Measurements from ENCODE around the gene DSG1. TPM values are rescaled to one million over a fixed set of nuclear protein-coding genes. Genes with fewer than 3 reads are reported as not detected.

DSG1 gene
- total and polyA plus RNA-seq, 2 of the 13 experiments (the other 11 are each of a cell fraction or from before 2014, with no cell fraction given) = 0.04 TPM; not detected in 1

DNA sequence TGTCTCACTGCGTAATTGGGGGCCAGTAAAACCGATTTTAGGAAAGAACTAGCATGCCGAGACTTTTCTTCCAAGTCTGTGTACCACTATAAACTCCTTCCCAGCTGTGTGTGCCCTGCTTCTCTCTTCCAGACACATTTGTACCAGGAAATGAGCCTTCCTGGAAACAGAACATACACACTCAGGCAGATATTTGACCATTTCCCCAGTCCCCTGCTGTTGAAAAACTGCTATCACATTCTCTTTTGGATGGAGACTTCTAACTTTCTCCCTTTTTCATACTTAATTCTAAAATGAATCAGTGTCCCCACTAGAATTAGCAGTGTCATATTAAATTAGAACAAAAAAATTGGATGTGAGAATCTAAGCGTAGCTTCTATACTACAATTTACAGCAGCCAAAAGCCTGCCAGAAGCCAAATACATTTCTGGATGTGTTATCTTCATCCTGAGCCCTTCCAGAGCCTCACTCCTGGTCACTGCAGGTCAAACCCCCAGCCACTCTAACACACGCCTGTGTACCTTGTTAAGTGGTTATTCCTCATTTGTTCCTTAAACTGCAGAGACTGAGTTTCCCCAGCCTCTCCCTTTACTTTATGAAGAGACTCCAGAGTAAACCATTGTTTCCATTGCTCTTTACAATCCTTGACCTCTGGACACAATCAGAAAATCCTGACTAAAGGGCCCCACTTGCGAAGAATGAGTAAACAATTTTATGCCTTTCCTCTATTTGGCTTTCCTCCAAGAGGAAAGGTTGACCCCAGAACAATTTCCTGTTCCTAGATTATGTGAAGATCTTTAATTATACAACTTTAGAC lies 79.0 kb downstream of the DSG1 start (continued):
- no peak for TF ChIP-seq ZNF329 (CRISPR knock-in tag; IDR thresholded peaks at IDR 0.05; ENCODE audit: low read depth)
- no peak for TF ChIP-seq ZNF552 (CRISPR knock-in tag; IDR thresholded peaks at IDR 0.05; ENCODE audit: borderline replicate concordance)
- TF ChIP-seq SNAPC2 (CRISPR knock-in tag; IDR thresholded peaks at IDR 0.05) = no peak
- no peak for TF ChIP-seq ZNF615 (CRISPR knock-in tag; IDR thresholded peaks at IDR 0.05; ENCODE audit: borderline replicate concordance)
- TF ChIP-seq SP5 (CRISPR knock-in tag; IDR thresholded peaks at IDR 0.05; ENCODE audit: borderline replicate concordance, low read depth) = no peak
- no peak; the same call in 1 of the 2 replicates for TF ChIP-seq ZNF431 (CRISPR knock-in tag; IDR thresholded peaks at IDR 0.05; ENCODE audit: borderline replicate concordance, low read depth)
- TF ChIP-seq THAP11 (CRISPR knock-in tag; IDR thresholded peaks at IDR 0.05) = peak; percentile 44; the same call in 1 of the 2 replicates
- TF ChIP-seq, protein P1, sequence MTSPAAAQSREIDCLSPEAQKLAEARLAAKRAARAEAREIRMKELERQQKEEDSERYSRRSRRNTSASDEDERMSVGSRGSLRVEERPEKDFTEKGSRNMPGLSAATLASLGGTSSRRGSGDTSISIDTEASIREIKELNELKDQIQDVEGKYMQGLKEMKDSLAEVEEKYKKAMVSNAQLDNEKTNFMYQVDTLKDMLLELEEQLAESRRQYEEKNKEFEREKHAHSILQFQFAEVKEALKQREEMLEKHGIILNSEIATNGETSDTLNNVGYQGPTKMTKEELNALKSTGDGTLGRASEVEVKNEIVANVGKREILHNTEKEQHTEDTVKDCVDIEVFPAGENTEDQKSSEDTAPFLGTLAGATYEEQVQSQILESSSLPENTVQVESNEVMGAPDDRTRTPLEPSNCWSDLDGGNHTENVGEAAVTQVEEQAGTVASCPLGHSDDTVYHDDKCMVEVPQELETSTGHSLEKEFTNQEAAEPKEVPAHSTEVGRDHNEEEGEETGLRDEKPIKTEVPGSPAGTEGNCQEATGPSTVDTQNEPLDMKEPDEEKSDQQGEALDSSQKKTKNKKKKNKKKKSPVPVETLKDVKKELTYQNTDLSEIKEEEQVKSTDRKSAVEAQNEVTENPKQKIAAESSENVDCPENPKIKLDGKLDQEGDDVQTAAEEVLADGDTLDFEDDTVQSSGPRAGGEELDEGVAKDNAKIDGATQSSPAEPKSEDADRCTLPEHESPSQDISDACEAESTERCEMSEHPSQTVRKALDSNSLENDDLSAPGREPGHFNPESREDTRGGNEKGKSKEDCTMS (CRISPR knock-in tag; conservative IDR thresholded peaks at IDR 0.05) = no peak
- TF ChIP-seq, protein P2, sequence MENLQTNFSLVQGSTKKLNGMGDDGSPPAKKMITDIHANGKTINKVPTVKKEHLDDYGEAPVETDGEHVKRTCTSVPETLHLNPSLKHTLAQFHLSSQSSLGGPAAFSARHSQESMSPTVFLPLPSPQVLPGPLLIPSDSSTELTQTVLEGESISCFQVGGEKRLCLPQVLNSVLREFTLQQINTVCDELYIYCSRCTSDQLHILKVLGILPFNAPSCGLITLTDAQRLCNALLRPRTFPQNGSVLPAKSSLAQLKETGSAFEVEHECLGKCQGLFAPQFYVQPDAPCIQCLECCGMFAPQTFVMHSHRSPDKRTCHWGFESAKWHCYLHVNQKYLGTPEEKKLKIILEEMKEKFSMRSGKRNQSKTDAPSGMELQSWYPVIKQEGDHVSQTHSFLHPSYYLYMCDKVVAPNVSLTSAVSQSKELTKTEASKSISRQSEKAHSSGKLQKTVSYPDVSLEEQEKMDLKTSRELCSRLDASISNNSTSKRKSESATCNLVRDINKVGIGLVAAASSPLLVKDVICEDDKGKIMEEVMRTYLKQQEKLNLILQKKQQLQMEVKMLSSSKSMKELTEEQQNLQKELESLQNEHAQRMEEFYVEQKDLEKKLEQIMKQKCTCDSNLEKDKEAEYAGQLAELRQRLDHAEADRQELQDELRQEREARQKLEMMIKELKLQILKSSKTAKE (CRISPR knock-in tag; IDR thresholded peaks at IDR 0.05; ENCODE audit: borderline replicate concordance) = peak; percentile 34; the same call in 1 of the 2 replicates
- peak in 1 of 2 experiments; percentile 50; a peak in 1 of 4 replicates for TF ChIP-seq REST (IDR thresholded peaks at IDR 0.05; ENCODE audit: borderline replicate concordance in 1 of 2, low read depth in 1 of 2, low read length in 2 of 2)
- peak; percentile 86 for TF ChIP-seq HNF4A (CRISPR knock-in tag; IDR thresholded peaks at IDR 0.05)
- TF ChIP-seq DZIP1 (CRISPR knock-in tag; IDR thresholded peaks at IDR 0.05) = no peak
- no peak for TF ChIP-seq ZNF24 (IDR thresholded peaks at IDR 0.05)
- peak; percentile 32; the same call in 1 of the 2 replicates for TF ChIP-seq SALL1 (CRISPR knock-in tag; IDR thresholded peaks at IDR 0.05)
